Astrocyte of the cerebellum (primary cell): ENCODE measurements around the gene MEN1.

Source experiments
- DNase-seq: peaks from one replicate; pipeline ENCODE4 v3.0.0-alpha.2; 2011; ENCODE audit warnings: low read depth
- H3K4me3 ChIP-seq: 2 replicates; pipeline ENCODE4 v1.5.1; 2011; ENCODE audit warnings: mild to moderate bottlenecking, low read depth, low read length, moderate library complexity
- CTCF ChIP-seq: IDR thresholded peaks from 2 replicates; pipeline ENCODE4 v1.5.1; 2012; ENCODE audit warnings: low read length, low read depth, moderate library complexity, mild to moderate bottlenecking; ENCODE audit errors: missing control alignments
- in situ Hi-C: cut with HindIII; loops from 2 replicates; pipeline ENCODE4 v1.10.0; 2017; ENCODE audit warnings: low sequenced_read_pairs

Gene MEN1

DNA sequence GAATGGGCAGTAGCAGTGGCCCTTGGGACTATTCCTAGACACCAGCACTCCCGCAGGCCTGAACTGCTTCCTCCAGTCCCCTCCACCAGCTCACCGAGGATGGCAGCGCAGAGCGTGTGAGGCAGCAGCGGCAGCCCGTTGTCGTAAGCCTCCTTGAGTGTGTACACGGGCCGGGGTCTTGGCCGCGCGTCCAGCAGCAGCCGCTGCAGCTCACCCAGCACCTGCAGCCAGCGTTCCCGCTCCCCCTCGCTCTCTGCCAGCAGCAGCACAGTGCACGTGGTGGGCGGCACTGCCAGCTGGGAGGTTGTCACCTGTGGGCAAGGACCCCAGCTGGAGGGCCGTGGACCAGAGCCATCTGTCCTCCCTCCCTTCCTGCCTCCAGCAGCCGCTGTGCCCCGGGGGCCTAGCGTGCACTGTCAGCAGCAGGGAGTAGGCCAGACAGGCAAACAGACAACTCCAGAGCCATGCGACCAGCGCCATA is 21.1 kb upstream of the MEN1 start:
- DNase-seq, result no peak
- TF ChIP-seq CTCF, result no peak
- H3K4me3 ChIP-seq, result no peak overlapping the region
- in situ Hi-C loops, result no loop called here

- in situ Hi-C loops, result no loop called here
These were observed 19.3 kb upstream of the MEN1 start for GRCh38 chr11:64829536-64830251.

DNA sequence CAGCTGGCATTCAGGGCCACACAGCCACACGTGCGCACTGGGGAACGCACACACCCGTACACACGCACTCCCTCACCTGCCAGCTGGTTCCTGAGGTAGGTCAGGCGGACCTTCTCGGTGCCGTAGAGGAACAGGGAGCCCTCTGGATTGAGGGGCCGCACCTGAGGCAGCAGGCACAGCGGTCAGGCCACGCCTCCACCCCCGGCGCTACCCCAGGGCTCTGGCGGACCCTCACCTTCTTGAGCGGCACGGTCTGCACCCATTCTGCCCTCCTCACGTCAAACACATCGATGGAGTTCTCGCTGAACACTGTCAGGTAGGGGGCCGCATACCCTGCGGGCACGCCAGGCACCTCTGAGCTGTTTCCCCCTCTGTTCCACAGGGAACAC is 17.1 kb upstream of the MEN1 start:
- no peak for DNase-seq
- in situ Hi-C loops, result no loop called here
- no peak overlapping the region for H3K4me3 ChIP-seq
- no peak for TF ChIP-seq CTCF

More at GRCh38 chr11:64829536-64830251, 19.3 kb upstream of the MEN1 start:
- no peak overlapping the region for H3K4me3 ChIP-seq
- no peak for TF ChIP-seq CTCF
- no peak for DNase-seq

- in situ Hi-C loops, result no loop called here
- no peak for TF ChIP-seq CTCF
- DNase-seq, result no peak
- H3K4me3 ChIP-seq, result no peak overlapping the region
These were observed 16.5 kb upstream of the MEN1 start for GRCh38 chr11:64826578-64827450.

- in situ Hi-C loops, result no loop called here
- TF ChIP-seq CTCF, result no peak
- H3K4me3 ChIP-seq, result no peak overlapping the region
- no peak for DNase-seq
These were observed 15.7 kb upstream of the MEN1 start for GRCh38 chr11:64826062-64826461.

DNA sequence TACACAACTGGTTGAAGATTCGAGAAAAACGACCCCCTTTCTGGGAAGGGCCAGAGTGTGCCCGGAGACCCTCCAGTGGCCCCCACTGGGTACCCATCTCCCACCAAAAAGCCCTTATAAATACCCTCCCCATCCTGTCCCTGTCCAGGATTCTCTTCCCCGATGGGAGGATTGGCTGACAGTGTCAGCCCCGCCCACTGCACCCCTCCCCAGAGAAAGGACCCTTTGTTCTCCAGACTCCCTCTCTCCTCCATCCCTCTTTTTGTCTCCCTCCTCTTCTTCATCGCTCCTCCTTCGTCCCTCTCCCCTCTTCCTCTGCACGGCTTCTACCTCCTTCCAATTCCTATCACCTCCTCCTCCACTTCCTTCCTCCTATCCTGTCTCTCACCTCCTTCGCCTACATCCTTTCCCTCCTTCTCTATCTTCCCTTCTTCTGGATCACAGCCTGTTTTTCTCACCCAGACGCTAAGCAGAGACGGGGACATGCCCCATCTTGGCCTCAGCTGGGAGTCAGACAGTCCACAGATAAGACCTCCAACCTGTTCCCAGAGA is 13.3 kb upstream of the MEN1 start:
- in situ Hi-C loops, result no loop called here
- H3K4me3 ChIP-seq, result no peak overlapping the region
- no peak for DNase-seq
- no peak for TF ChIP-seq CTCF
